ENCODE data around the gene APOLD1.
"Not testable (repeated sequence)": the region's sequence is repeated elsewhere in the genome, so short reads cannot be mapped to it uniquely, and the experiment has no call there.

The APOLD1 gene

DNA sequence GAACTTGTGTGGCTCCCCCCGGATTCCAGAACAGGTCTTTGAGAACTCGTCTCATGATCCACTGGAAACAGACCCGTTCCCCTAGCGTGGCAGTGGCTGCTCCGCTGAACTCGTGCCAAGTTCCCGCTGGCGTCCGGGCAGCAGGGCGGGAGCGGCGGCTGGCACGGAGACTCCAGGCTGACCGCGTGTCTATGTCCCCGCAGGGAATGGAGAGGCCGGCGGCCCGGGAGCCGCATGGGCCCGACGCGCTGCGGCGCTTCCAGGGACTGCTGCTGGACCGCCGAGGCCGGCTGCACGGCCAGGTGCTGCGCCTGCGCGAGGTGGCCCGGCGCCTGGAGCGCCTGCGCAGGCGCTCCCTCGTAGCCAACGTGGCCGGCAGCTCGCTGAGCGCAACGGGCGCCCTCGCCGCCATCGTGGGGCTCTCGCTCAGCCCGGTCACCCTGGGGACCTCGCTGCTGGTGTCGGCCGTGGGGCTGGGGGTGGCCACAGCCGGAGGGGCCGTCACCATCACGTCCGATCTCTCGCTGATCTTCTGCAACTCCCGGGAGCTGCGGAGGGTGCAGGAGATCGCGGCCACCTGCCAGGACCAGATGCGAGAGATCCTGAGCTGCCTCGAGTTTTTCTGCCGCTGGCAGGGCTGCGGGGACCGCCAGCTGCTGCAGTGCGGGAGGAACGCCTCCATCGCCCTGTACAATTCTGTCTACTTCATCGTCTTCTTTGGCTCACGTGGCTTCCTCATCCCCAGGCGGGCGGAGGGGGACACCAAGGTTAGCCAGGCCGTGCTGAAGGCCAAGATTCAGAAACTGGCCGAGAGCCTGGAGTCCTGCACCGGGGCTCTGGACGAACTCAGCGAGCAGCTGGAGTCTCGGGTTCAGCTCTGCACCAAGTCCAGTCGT lies 1.5 kb downstream of the APOLD1 start:
- peak; percentile 75 for DNase-seq (ENCODE audit: low spot score)

DNA sequence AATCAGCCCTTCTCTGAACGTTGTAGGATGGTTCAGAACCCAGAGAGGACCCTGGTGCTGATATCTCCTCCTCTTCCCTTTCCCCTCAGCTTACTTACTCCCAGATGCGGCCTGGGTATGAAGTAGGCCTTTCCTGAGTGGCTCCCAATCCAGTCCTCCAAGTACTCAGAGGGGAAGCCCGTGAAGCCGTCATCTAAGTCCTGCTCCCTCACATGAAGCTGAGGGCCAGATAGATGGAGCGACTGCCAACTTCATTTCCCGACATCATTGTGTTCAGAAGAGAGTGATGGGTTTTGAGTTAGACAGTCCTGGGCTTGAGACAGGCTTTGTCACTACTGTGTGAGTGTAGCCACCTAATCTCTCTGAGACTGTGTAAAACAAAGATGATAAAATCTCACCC lies 2.7 kb downstream of the APOLD1 start:
- DNase-seq (ENCODE audit: low spot score): no peak

DNA sequence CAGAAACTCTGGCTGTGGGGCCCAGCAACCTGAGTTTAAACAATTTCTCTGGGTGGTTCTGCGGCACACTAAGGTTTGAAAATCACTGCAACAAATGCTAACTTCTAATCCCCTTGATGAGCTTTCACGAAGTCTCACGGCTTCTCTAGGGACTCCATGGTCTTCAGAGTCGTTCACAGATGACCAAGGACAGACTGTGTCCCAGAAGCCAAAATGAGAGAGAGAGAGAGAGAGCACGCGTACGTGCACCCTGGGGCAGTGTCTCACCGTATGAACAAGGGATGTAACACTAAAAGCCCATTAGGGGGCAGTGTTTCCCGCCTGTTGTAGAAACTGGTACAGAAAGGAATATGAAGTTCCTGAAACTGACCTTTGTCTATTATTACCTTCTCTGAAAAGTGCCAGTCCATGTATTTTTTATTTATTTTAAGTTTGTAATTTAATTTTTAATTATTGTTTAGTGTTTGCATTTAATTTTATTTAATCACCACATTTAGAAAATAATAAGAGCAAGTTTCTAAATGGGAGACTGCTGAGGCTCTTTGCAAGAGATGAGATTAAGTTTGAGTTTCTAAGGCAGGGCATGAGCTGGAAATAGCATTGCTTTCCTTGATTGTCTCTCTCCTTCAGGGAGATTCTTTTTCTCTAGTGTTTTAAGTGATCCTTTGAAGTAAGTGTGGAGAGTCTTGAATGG lies 3.4 kb downstream of the APOLD1 start:
- DNase-seq (ENCODE audit: low spot score): peak; percentile 78

DNA sequence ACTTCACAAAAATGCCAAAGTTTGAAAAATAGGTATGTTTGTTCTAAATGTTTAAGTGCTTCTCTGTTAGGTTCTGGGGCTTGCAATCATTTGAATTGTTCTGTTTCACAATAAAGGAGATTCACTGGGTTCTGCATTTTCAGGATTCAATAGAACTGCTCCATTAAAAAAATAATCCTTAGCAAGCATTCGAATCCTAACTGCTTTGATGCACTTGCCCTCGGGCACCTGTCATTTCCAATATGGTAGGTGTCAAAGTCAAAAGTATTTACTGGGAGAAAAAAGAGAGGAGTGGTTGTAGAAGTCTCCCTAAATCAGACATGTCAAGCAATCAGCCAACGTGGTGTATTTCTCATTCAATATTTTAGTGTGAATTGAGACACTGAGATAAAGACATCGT lies 5.5 kb downstream of the APOLD1 start:
- DNase-seq (ENCODE audit: low spot score): no peak

DNA sequence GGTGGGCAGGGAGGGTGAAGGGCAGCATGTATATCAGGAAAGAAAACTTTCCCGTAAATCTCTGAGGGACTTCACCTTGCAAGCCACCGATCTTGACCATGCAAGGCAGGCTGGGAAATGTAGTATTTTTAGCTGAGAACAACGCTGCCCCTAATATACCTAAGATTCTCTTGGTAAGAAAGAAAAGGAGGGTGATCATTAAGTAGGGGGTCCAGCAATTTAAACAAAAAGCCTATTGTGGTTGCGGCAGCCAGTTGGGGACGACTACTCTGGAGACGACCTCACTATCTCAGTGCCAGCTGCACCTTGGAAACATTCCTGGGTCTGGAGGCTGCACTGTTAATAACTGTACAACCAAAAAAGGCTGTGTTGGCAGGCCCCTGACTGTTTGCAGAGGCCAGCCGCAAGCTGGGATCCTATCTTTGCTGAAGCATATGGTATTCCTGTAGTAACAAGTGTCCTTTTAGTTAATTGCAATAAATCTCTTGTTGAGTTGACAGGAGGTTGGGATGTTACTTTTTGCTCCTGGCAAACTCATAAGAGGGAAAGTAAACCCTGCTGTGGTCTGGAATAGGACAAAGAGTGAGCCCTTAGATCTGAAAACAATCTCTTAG lies 6.4 kb downstream of the APOLD1 start:
- DNase-seq (ENCODE audit: low spot score): no peak

DNA sequence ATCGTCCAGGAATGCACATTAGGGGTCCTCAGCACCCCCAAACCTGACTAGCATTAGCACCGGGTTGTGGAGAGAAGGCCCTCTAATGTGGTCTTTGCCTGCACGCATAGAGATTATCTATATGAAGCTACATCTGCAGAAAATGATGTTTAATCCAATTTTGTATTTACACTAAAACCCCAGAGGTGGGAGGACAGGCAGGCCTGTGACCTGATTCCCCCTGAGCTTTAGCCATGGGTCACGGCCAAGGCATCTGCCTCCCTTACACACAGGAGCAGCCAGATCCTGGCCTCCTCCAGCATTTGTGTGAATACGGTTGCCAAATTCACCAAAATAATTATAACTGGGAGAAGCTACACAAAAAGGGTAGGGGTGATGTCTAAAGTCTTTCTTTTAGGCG lies 7.0 kb downstream of the APOLD1 start:
- no peak for DNase-seq (ENCODE audit: low spot score)

DNA sequence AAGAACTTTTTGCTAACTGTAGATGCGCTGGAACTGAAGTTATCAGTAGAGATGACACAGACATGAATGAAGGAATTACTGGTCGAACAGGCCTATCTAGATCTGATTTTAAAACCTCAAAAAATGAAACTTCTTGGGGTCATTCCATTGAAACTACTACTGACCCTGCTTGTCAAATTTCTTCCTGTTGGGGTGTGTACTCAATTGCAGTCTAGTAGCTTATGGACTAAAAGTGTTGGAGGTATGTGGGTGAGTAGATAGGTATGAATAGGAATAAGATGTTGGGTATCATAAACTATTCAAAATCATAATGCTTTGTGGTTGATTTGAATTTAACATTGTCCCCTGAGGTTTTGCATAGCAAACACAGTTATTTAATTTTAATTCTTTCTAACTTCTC lies 9.2 kb downstream of the APOLD1 start:
- no peak for DNase-seq (ENCODE audit: low spot score)

DNA sequence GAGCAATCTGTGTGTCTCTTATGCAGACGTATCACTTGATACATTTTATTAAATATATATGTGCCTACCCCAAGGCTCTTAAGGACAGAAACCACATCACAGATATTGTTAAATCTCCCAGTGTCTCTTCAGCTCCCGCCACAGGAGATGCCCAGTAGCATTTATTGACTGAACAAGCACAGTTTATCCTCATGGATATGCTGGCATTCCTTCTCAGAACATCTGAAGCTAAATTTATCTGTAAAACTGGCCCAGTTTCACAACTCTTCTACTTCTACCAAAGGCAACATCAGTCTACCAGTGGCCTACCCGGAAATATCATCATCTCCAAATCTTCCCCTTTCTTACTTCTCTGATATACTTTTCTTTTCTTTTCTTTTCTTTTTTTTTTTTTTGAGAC lies 10.7 kb downstream of the APOLD1 start:
- DNase-seq (ENCODE audit: low spot score): no peak

DNA sequence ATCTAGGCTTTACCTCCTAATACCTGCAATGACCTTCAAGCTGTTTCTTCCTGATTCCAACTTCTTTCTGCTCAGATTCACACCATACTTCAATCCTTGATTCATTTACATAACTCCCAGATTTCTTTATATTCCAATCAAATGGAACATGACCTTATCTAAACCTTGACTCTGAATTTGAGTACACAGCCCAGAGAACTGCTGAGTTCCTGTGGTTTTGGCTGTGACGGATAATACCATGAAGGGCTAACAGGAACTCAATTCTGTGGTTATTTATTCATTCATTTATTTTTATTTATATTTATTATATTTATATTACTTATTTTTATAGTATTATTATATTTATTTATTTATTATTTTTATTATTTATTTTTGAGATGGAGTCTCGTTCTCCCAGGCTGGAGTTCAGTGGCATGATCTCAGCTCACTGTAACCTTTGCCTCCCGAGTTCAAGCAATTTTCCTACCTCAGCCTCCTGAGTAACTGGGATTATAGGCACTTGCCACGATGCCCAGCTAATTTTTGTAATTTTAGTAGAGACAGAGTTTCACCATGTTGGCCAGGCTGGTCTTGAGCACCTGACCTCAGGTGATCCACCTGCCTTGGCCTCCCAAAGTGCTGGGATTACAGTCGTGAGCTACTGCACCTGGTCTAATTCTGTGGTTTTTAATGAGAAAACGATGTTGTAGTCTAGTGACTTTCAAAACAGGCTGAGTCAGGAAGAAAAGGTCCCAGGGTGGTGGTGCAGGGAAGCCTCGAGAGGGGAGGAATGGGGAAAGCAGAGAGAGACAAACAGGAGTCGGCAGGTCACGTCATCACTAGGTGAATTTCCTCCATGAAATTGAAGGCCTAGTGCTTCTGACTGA lies 11.7 kb downstream of the APOLD1 start:
- DNase-seq (ENCODE audit: low spot score): no peak

DNA sequence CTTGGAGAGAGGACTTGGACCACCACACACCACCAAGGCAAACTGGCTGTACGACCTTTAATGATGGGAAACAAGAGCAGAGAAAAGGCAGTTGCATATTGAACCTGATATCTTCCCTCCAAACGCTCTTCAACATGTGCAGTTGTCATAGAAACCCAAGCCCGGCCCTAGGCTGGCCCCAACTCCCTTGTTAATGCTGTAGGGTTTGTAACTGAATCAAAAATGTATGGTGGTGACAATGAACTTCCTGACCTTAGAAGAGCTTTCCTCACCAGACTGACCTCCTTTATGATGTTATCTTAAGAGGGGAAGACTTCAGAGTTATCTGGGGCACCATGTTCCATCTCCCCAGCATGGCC lies 12.3 kb downstream of the APOLD1 start:
- DNase-seq (ENCODE audit: low spot score): no peak

DNA sequence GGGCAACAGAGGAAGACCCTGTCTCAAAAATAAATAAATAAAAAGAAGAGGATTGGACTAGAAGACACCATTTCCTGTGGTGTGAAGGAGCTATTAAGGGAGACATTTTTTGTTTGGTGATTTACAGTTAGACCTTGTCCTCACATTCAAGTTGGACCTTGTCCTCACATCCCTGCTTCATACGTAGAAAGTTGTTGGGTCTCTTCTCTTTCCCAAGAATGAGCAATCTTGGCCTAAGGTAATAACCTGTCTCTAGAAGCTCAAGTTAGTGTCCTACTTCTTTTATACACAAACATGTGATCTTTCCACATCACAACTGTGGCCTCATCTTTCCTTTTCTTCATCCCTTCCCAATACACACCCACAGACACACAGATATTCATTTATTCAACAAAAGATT lies 13.0 kb downstream of the APOLD1 start:
- DNase-seq (ENCODE audit: low spot score): no peak

DNA sequence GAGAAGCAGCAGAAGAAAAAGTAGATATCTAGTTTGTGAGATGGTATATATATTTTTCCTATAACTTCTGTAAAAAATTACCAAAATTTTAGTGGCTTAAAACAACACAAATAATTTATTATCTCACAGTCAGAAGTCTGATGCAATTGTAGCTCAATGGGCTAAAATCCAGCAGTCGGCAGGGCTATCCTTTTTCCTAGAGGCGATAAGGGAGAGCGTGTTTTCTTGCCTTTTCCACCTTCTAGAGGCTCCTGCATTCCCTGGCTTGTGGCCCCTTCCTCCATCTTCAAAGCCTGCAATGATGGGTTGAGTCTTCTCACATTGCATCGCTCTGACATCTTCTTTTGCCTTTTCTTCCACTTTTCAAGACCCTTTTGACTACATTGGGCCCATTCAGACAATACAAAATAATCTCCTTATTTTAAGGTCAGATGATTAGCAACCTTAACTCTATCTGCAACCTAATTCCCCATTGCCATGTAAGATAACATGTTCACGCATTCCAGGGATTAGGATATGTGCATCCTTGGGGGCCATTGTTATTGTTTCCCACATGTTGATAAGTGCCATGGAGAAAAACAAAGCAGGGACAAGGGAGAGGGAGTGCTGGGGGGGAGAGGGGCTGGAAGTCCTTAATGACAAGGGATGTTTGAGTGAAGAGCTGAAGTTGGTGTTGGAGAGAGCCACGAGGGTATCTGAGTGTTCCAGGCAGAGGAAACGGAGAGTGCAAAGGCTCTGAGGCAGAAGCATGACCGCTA lies 13.9 kb downstream of the APOLD1 start:
- no peak for DNase-seq (ENCODE audit: low spot score)

DNA sequence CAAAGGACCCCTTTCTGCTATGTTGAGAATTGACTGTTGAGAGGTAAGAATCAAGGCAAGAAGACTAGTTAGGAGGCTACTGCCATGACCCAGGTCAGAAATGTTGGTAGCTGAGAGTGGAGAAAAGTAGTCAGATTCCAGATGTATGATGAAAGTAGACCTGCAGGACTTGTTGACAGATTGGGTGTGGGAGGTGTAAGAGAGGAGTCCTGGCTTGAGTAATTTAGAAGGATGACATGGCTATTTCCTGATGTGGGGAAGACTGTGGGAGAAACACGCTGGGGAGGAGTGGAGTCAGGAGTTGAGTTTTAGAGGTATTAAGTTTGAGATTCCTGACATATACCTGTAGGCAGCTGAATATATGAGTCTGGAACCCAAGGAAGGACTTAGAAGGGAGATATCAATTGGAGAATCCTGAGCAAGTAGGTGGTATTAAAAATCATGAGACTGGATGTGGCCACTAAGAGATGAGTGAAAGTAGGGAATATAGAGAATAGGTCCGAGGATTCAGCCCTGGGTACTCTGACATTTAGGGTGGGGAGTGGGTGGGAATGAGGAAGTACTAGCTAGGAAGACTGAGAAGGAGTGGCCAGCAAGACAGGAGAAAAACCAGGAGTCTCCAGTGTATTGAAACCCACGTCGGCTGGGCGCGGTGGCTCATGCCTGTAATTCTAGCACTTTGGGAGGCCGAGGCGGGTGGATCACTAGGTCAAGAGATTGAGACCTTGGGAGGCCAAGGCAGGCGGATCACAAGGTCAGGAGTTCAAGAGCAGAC lies 15.1 kb downstream of the APOLD1 start:
- DNase-seq (ENCODE audit: low spot score): no peak

DNA sequence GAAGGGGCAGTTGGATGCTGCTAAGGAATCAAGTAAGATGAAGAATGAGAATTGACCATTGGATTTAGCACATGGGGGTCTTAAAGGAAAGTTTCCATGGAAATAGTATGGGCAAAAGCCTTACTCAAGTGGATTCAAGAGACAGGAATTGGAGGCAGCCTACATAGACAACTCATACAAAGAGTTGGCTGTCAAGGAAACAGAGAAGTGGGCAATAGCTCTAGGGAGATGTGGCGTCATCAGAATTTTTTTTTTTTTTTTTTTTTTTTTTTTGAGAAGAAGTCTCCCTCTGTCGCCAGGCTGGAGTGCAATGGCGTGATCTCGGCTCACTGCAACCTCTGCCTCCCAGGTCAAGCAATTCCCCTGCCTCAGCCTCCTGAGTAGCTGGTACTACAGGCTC lies 16.2 kb downstream of the APOLD1 start:
- not testable (repeated sequence) for DNase-seq (ENCODE audit: low spot score)

DNA sequence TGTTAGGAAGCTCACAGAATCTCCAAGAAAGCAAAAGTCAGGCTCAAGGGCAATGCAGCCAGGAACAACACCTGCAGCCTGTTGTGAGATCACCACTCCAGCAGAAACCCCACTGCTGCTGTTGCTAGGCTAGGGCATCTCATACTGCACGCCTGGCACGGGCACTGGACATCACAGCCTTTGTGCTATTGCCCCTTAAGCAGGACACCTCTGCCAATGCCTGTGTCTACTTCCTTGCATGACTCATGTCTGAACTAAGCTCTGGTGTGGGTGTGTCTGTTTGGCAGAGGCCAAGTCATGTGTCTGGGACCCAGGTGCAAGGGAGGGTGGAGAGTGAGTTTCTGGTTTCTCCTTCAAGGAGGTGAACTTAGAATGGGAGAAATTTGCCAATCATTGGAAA lies 17.7 kb downstream of the APOLD1 start:
- peak; percentile 65 for DNase-seq (ENCODE audit: low spot score)

DNA sequence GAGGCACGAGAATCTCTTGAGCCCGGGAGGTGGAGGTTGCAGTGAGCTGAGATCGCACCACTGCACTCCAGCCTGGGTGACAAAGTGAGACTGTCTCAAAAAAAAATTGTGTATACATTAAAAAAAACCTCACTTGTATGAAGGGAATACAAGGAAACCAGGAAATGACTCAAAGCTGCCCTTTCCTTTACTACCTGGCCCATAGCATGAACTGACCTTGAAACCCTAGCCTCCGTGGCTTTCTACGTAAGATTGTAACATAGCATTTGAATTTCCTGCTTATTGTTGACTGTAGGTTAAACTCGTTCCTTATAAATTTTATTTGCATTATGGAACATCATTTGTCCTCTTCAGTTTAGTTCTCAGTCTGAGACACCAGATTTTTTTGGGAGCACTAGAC lies 18.6 kb downstream of the APOLD1 start:
- no peak for DNase-seq (ENCODE audit: low spot score)

DNA sequence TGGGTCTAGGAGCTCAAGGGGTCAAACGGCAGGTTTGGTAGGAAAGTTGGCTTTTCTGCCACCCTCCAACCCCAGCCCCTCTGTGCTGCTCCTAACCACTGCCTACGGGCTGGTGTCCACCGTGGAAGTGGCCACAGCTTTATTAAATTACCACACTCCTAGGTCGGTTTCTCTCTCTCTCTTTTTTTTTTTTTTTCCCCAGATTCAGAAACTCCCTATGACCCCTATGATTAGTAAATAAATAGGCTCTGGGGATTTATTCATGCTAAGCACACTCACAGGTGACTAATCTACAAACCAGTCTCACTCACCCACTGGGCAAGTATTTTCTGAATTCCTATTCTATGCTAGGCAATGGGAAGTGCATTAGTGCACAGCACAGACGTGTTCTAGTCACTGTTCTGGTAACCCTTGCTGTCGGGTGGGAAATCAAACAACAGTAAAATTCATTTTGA lies 19.0 kb downstream of the APOLD1 start:
- no peak for DNase-seq (ENCODE audit: low spot score)

DNA sequence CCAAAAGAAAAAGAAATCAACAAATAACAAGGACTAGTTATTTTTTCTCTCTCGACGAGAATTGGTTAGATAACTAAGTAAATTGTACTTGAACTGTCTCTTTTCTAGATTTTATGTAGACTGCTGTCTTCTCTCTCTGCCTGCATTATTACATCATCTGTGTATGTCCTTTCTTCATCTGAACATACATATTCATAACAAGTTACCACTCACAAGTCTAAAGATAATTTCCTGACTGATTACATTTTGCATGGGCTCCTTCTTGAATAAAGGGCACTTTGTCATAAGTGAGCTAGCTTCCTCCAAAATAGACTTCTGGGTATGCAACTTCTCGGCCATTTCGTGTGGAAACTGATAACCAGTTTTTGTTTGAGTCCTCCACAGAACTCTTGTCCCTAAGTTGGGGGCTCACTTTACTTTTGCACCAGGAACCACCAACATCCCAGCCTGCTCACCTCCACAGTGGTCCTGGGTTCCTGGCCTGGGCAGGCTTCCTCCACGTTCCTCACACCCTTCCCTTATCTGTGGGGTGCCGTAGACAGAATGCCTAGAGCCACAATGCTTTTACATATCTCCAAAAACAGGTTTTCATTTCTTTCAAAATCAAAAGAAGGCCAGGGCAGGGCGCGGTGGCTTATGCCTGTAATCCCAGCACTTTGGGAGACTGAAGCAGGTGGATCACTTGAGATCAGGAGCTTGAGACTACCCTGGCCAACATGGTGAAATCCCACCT lies 21.5 kb downstream of the APOLD1 start:
- no peak for DNase-seq (ENCODE audit: low spot score)

DNA sequence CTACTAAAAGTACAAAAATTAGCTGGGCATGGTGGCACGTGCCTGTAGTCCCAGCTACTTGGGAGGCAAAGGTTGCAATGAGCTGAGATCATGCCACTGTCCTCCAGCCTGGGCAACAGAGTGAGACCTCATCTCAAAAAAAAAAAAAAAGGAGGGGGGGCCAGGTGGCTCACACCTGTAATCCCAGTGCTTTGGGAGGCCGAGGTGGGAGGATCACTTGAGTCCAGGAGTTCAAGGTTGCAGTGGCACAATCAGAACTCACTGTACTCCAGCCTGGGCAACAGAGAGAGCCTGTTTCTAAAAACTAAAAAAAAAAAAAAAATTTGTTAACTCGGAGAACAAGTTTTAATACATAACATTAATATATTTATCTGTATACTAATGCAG lies 22.1 kb downstream of the APOLD1 start:
- DNase-seq (ENCODE audit: low spot score): not testable (repeated sequence)
